Posterior vena cava (tissue), 2 donors: ENCODE data around the gene EPS8. TPM values are rescaled to one million over a fixed set of nuclear protein-coding genes. Genes with fewer than 3 reads are reported as not detected.

Experiments used
- DNase-seq: peaks from one replicate; pipeline ENCODE4 v3.0.0-alpha.2; 2020; ENCODE audit warnings: low spot score
- intact Hi-C, 2 donors: fragments of 100-400 bp; cut with DNase I; formaldehyde crosslinking; loops; one replicate each; pipeline versions ENCODE4 v1.14.1 to v1.14.2; 2022 to 2023
- total RNA-seq, 2 donors: library from RNA; stranded (reverse); fragmentation: NEBNext Ultra II Directional; extraction: Animal tissue kit (Norgen Biotek cat#: 25700); gene quantifications; one replicate each; pipeline ENCODE4 v1.2.1, GENCODE V29; 2021
- donor health status: DM: yes; HTN: yes; CAD: no.
- donor health status: DM: yes; HTN: yes; CAD: no.

The EPS8 gene
- total RNA-seq, 2 donors from 2014 or later: 107 to 144 TPM

- no peak for DNase-seq
- intact Hi-C loops: no loop called here
Measured at GRCh38 chr12:15801770-15802744, 12.9 kb upstream of the EPS8 start.

- DNase-seq: no peak
- intact Hi-C loops: no loop called here
Measured at GRCh38 chr12:15800278-15800677, 11.1 kb upstream of the EPS8 start.

GRCh38 chr12:15797818-15798217 is 8.6 kb upstream of the EPS8 start:
- intact Hi-C loops: loop anchor here in 1 of 2 donors (10.0 kb wide), 1 partner anchor 47 kb away; no protein-coding TSS in a partner anchor
- no peak for DNase-seq

GRCh38 chr12:15796493-15797141 is 7.4 kb upstream of the EPS8 start:
- intact Hi-C loops: loop anchor here in 1 of 2 donors (10.0 kb wide), 1 partner anchor 48 kb away; no protein-coding TSS in a partner anchor
- DNase-seq: no peak

- DNase-seq: no peak
- intact Hi-C loops: loop anchor here in 1 of 2 donors (10.0 kb wide), 1 partner anchor 50 kb away; no protein-coding TSS in a partner anchor
Measured at GRCh38 chr12:15794836-15795235, 5.6 kb upstream of the EPS8 start.

GRCh38 chr12:15794196-15794595 is 5.0 kb upstream of the EPS8 start:
- no peak for DNase-seq
- intact Hi-C loops: loop anchor here in 1 of 2 donors (10.0 kb wide), 1 partner anchor 51 kb away; no protein-coding TSS in a partner anchor

GRCh38 chr12:15788233-15789219 is 662 bp downstream of the EPS8 start:
- intact Hi-C loops: loop anchor here in 1 of 2 donors (10.0 kb wide), 2 partner anchors 64 to 194 kb away; no protein-coding TSS in a partner anchor
- DNase-seq: peak; percentile 83

GRCh38 chr12:15787778-15788177 is 1.4 kb downstream of the EPS8 start:
- intact Hi-C loops: loop anchor here in 1 of 2 donors (10.0 kb wide), 2 partner anchors 63 to 193 kb away; no protein-coding TSS in a partner anchor
- DNase-seq: no peak

GRCh38 chr12:15786772-15787171 is 2.4 kb downstream of the EPS8 start:
- DNase-seq: no peak
- intact Hi-C loops: loop anchor here in 1 of 2 donors (10.0 kb wide), 2 partner anchors 62 to 192 kb away; no protein-coding TSS in a partner anchor

- intact Hi-C loops: loop anchor here in 1 of 2 donors (10.0 kb wide), 2 partner anchors 58 to 188 kb away; no protein-coding TSS in a partner anchor
Measured at GRCh38 chr12:15783288-15783687, 5.9 kb downstream of the EPS8 start.

GRCh38 chr12:15782667-15783066 is 6.5 kb downstream of the EPS8 start:
- intact Hi-C loops: loop anchor here in 1 of 2 donors (10.0 kb wide), 2 partner anchors 58 to 188 kb away; no protein-coding TSS in a partner anchor
- DNase-seq: no peak

More at GRCh38 chr12:15783288-15783687, 5.9 kb downstream of the EPS8 start:
- DNase-seq: no peak

GRCh38 chr12:15779925-15780324 is 9.3 kb downstream of the EPS8 start:
- no peak for DNase-seq
- intact Hi-C loops: loop anchor here in 1 of 2 donors (10.0 kb wide), 2 partner anchors 55 to 185 kb away; no protein-coding TSS in a partner anchor

- intact Hi-C loops: no loop called here
- DNase-seq: no peak
Measured at GRCh38 chr12:15778126-15778525, 11.1 kb downstream of the EPS8 start.

GRCh38 chr12:15777355-15778012 is 11.7 kb downstream of the EPS8 start:
- intact Hi-C loops: no loop called here
- DNase-seq: no peak

GRCh38 chr12:15776532-15776931 is 12.7 kb downstream of the EPS8 start:
- intact Hi-C loops: no loop called here
- no peak for DNase-seq

- intact Hi-C loops: no loop called here
Measured at GRCh38 chr12:15774819-15775218, 14.4 kb downstream of the EPS8 start.

GRCh38 chr12:15772405-15773018 is 16.7 kb downstream of the EPS8 start:
- no peak for DNase-seq

More at GRCh38 chr12:15774819-15775218, 14.4 kb downstream of the EPS8 start:
- DNase-seq: no peak

More at GRCh38 chr12:15772405-15773018, 16.7 kb downstream of the EPS8 start:
- intact Hi-C loops: no loop called here
